DOHH2 (cell line): ENCODE data around the gene UTS2B.

Experiments
- CTCF ChIP-seq: fragments of 200-600 bp; sonication (generic); IDR thresholded peaks from one replicate; pipeline ENCODE4 v1.5.1; 2014; ENCODE audit warnings: antibody characterized with exemption, mild to moderate bottlenecking, low read depth, low read length; ENCODE audit not compliant: poor library complexity, severe bottlenecking
- EZH2phosphoT487 ChIP-seq: fragments of 200-600 bp; sonication (generic); IDR thresholded peaks from 2 replicates; pipeline ENCODE4 v1.6.1; 2017; ENCODE audit warnings: borderline replicate concordance, mild to moderate bottlenecking, antibody characterized with exemption, low read length, moderate library complexity, mixed read lengths

- no peak for TF ChIP-seq CTCF
- no peak for TF ChIP-seq EZH2phosphoT487
These were observed 16.9 kb upstream of the UTS2B start for GRCh38 chr3:191347228-191347627.
